Osteoblast (primary cell): Measurements from ENCODE around the gene OSGEP. TPM values are rescaled to one million over a fixed set of nuclear protein-coding genes. Genes with fewer than 3 reads are reported as not detected.

ENCODE experiments used
- DNase-seq: peaks from one replicate; pipeline ENCODE4 v3.0.0; 2011; ENCODE audit warnings: low spot score, mixed read lengths; ENCODE audit not compliant: insufficient read length; ENCODE audit errors: missing footprints
- H2AFZ ChIP-seq: 2 replicates; pipeline ENCODE4 v1.6.0; 2011; ENCODE audit warnings: mild to moderate bottlenecking, low read length
- H3K27ac ChIP-seq: 2 replicates; pipeline ENCODE4 v1.5.1; 2011; ENCODE audit warnings: mild to moderate bottlenecking, low read depth, low read length, moderate library complexity
- H3K27me3 ChIP-seq: 2 replicates; pipeline ENCODE4 v1.6.0; 2012; ENCODE audit warnings: mild to moderate bottlenecking, control low read depth, inconsistent platforms, low read length, moderate library complexity; ENCODE audit not compliant: insufficient read depth
- H3K36me3 ChIP-seq: 2 replicates; pipeline ENCODE4 v1.5.1; 2011; ENCODE audit warnings: mild to moderate bottlenecking, low read length, control low read depth, moderate library complexity; ENCODE audit not compliant: insufficient read depth
- H3K4me1 ChIP-seq: 2 replicates; pipeline ENCODE4 v1.5.1; 2011; ENCODE audit warnings: mild to moderate bottlenecking, low read length, control low read depth, moderate library complexity; ENCODE audit not compliant: insufficient read depth
- H3K4me2 ChIP-seq: 2 replicates; pipeline ENCODE4 v1.6.0; 2011; ENCODE audit warnings: mild to moderate bottlenecking, low read length; ENCODE audit not compliant: insufficient read depth
- H3K4me3 ChIP-seq: fragments of 200-600 bp; sonication (generic); 3 replicates; pipeline ENCODE4 v1.5.1; 2012; ENCODE audit warnings: mild to moderate bottlenecking, low read length, inconsistent platforms; ENCODE audit not compliant: insufficient read depth
- H3K79me2 ChIP-seq: 2 replicates; pipeline ENCODE4 v1.6.0; 2012; ENCODE audit warnings: mild to moderate bottlenecking, low read length, control low read depth, inconsistent platforms; ENCODE audit not compliant: insufficient read depth
- H3K9me3 ChIP-seq: 2 replicates; pipeline ENCODE4 v1.5.1; 2011; ENCODE audit warnings: low read depth, low read length, control low read depth
- H4K20me1 ChIP-seq: 2 replicates; pipeline ENCODE4 v1.6.0; 2012; ENCODE audit warnings: mild to moderate bottlenecking, low read length, control low read depth; ENCODE audit not compliant: insufficient read depth
- CTCF ChIP-seq: IDR thresholded peaks from 2 replicates; pipeline ENCODE4 v1.5.1; 2011; ENCODE audit warnings: mild to moderate bottlenecking, low read depth, low read length, moderate library complexity; ENCODE audit errors: extremely low read depth
- total RNA-seq: library from RNA; depleted of rRNA; stranded (reverse); fragments of >200 nt; gene quantifications from 2 replicates; pipeline ENCODE4 v1.2.3, GENCODE V29; 2012

OSGEP gene
- total RNA-seq, 1 donor, result 47.8 TPM

GRCh38 chr14:20436363-20436755 is 18.3 kb downstream of the OSGEP start:
- H3K79me2 ChIP-seq, result no peaks in the 10 kb centered on the region
- no peak for DNase-seq
- no peaks in the 10 kb centered on the region for H4K20me1 ChIP-seq
- peak overlapping the region; percentile 62 for H2AFZ ChIP-seq
- H3K9me3 ChIP-seq, result no peaks in the 10 kb centered on the region
- H3K4me1 ChIP-seq, result peaks cover 22% of the 10 kb centered on the region
- H3K4me2 ChIP-seq, result peak overlapping the region; percentile 45
- TF ChIP-seq CTCF, result no peak
- H3K36me3 ChIP-seq, result no peaks in the 10 kb centered on the region
- no peak overlapping the region for H3K4me3 ChIP-seq
- peak overlapping the region; percentile 71 for H3K27ac ChIP-seq
- H3K27me3 ChIP-seq, result no peaks in the 10 kb centered on the region

DNA sequence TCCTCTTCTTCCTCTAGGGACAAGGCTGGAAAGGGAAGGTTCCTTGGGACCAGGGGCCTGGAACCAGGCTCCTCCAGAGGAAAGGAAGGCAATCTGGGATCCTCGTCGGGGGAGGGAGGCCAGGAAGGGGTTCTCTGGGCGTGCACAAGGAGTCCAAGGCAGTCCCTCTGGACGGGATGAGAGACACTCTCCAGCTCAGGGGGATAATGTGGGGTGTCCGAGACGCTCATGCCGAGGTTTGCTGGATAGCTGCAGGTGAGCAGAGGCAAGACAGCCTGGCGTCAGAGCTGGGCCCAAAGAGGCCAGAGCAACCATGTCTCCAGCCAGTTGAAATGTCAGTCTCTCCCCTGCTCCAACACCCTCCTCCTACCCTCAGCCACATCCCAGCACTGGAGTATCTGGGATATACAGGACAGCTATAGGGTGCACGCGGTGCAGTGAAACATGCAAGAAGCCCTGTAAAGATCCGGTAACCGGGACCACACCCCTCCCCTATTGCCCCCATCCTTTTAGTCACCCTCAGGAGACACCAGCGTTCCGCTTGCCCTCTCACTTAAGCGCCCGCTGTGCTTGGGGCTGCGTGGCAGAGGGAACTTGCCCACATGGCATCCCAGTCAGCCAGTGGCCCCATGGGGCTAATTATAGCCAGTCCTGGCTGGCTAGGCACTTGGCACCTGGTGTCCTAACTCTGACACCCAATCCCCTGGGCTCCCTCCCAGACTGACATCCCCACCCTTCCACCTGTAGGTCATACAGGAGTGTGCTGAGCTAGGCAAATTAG is 18.8 kb downstream of the OSGEP start, which contains the start of gene KLHL33:
KLHL33 (minus strand) TSS at position 585 of the 781 bp plus-strand sequence; CDS start at position 230, 355 bp downstream.
- TF ChIP-seq CTCF, result no peak
- peak within 1 kb of the TSS; percentile 89 for H2AFZ ChIP-seq
- peak within 1 kb of the TSS; percentile 59 for H3K4me3 ChIP-seq
- no peaks in the 10 kb centered on the region for H3K36me3 ChIP-seq
- H3K4me1 ChIP-seq, result peaks cover 22% of the 10 kb centered on the region
- no peaks in the 10 kb centered on the region for H4K20me1 ChIP-seq
- H3K79me2 ChIP-seq, result no peaks in the 10 kb centered on the region
- no peaks in the 10 kb centered on the region for H3K9me3 ChIP-seq
- peak within 1 kb of the TSS; percentile 71 for H3K27ac ChIP-seq
- no peak for DNase-seq
- H3K4me2 ChIP-seq, result peak within 1 kb of the TSS; percentile 72
- H3K27me3 ChIP-seq, result no peaks in the 10 kb centered on the region

DNA sequence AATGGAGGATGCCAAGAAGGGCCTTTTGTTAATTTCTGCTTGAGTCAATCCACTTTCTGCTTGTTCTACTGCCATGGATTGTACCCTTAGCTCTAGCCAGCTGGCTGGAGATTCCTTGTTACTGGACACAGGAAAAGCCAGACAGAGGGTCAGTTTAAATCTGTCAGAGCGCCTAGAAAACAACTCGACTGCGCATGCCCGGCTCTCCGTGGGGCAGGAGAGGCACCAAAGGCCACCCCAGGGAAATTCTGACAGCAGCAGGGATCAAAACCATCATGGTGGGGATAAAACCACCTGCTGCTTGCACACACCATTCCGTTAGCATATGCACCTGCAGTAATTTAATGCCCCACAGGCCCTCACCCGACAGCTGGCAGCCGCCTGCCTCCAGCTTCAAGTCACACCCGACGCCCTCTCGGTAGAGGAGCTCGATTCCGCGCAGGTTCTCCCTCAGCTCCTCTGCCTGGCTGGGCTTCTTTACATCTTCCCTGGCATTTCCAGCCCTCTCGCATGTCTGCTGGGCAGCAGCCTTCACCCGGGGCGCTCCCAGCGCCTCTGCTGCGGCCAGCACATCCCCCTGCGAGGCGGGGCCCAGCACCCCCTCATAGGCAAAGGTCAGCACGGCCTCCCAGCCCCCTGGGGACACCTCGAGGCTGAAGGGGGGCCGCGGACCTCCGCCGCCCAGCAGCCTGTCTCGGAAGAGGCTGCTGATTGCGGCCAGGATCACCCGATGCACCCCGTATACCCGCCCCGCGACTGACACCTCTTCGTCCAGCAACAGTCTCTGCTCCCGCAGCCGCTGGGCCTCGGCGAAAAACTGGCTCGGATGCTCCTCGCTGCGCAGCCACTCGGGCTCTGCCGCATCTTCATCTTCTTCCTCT is 19.7 kb downstream of the OSGEP start:
- Histone ChIP-seq H3K9me3 (no peaks in the 10 kb centered on the region), H3K4me3 (peak overlapping the region; percentile 59), H3K27me3 (no peaks in the 10 kb centered on the region), H3K36me3 (no peaks in the 10 kb centered on the region), H2AFZ (peak overlapping the region; percentile 89), H4K20me1 (no peaks in the 10 kb centered on the region), H3K4me2 (peak overlapping the region; percentile 72), H3K4me1 (peaks cover 22% of the 10 kb centered on the region), H3K79me2 (no peaks in the 10 kb centered on the region), H3K27ac (no peak overlapping the region)
- TF ChIP-seq CTCF, result no peak
- peak; percentile 81 for DNase-seq
